ENCODE data around the gene NXPH4. TPM values are rescaled to one million over a fixed set of nuclear protein-coding genes. Genes with fewer than 3 reads are reported as not detected.

NXPH4 gene
- total RNA-seq, 1 donor from 2014 or later, result not detected

- no peak for DNase-seq (ENCODE audit: low read depth)
- no peak for TF ChIP-seq CTCF (conservative IDR thresholded peaks at IDR 0.05; ENCODE audit: low read depth, low read length)
- no peak overlapping the region for H3K4me3 ChIP-seq (ENCODE audit: low read depth, low read length)
These were observed 4.5 kb upstream of the NXPH4 start for GRCh38 chr12:57211791-57212700.

GRCh38 chr12:57212701-57213057 lies 3.9 kb upstream of the NXPH4 start:
- H3K4me3 ChIP-seq (ENCODE audit: low read depth, low read length), result no peak overlapping the region
- no peak for DNase-seq (ENCODE audit: low read depth)
- TF ChIP-seq CTCF (conservative IDR thresholded peaks at IDR 0.05; ENCODE audit: low read depth, low read length), result no peak

- H3K4me3 ChIP-seq (ENCODE audit: low read depth, low read length), result no peak overlapping the region
- peak; percentile 96 for TF ChIP-seq CTCF (conservative IDR thresholded peaks at IDR 0.05; ENCODE audit: low read depth, low read length)
- DNase-seq (ENCODE audit: low read depth), result peak; percentile 9
These were observed 3.4 kb upstream of the NXPH4 start for GRCh38 chr12:57213058-57213715.

GRCh38 chr12:57213763-57214397 lies 2.7 kb upstream of the NXPH4 start:
- no peak for TF ChIP-seq CTCF (conservative IDR thresholded peaks at IDR 0.05; ENCODE audit: low read depth, low read length)
- H3K4me3 ChIP-seq (ENCODE audit: low read depth, low read length), result no peak overlapping the region
- no peak for DNase-seq (ENCODE audit: low read depth)

- peak; percentile 74 for TF ChIP-seq CTCF (conservative IDR thresholded peaks at IDR 0.05; ENCODE audit: low read depth, low read length)
- DNase-seq (ENCODE audit: low read depth), result no peak
These were observed 2.2 kb upstream of the NXPH4 start for GRCh38 chr12:57214398-57214781.

GRCh38 chr12:57215065-57215464 lies 1.5 kb upstream of the NXPH4 start:
- TF ChIP-seq CTCF (conservative IDR thresholded peaks at IDR 0.05; ENCODE audit: low read depth, low read length), result no peak
- no peak for DNase-seq (ENCODE audit: low read depth)
- no peak overlapping the region for H3K4me3 ChIP-seq (ENCODE audit: low read depth, low read length)

More at GRCh38 chr12:57214398-57214781, 2.2 kb upstream of the NXPH4 start:
- H3K4me3 ChIP-seq (ENCODE audit: low read depth, low read length), result no peak overlapping the region
